ENCODE data around the gene ATF4.
"Not testable (repeated sequence)": the region's sequence is repeated elsewhere in the genome, so short reads cannot be mapped to it uniquely, and the experiment has no call there.

The ATF4 gene

DNA sequence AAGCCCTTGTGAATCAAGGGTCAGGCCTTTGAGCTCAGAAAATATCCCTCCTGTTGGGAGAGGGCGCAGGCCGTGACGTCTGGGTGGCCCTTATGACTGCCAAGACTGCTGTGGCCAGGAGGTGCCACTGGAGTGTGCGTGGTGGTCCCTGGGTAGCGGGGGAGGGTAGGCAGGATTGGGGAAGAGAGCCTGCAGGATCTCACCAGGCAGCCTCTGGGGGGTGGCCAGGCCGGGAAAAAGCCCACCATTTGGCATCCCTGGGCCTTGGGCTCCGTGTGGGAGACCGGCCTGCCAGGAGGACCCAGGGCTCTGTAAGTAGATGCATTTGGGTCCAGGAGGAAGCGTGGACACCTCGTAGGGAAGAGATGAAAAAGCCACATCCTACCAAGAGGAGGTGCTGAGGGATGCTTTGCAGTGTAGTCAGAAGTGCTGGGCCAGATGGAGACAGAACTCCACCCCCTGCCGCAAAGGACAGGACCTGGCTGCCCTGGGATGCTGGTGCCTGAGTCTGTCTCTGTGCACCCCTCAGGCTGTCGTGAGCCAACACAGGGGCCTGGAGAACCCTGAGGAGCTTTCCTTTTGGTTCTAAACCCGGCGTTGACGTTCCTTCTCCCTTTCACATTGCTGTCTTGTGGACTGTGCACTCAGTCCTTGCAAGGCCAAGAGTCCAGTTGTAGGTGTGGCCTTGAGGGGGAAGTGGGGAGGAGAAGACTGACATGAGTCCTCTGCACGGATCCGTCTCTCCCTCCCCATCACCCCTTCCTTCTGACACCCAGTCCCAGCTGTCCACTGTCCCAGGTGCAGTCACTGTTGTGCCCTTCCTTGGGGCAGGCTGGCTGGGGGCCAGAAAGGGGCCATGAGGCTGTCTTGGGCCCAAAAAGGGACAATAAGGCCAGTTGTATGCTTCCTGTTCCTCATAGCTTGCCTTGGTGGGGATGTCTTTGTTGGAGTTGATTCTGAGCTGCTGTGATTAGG lies 31.0 kb upstream of the ATF4 start:
- no peak for DNase-seq

DNA sequence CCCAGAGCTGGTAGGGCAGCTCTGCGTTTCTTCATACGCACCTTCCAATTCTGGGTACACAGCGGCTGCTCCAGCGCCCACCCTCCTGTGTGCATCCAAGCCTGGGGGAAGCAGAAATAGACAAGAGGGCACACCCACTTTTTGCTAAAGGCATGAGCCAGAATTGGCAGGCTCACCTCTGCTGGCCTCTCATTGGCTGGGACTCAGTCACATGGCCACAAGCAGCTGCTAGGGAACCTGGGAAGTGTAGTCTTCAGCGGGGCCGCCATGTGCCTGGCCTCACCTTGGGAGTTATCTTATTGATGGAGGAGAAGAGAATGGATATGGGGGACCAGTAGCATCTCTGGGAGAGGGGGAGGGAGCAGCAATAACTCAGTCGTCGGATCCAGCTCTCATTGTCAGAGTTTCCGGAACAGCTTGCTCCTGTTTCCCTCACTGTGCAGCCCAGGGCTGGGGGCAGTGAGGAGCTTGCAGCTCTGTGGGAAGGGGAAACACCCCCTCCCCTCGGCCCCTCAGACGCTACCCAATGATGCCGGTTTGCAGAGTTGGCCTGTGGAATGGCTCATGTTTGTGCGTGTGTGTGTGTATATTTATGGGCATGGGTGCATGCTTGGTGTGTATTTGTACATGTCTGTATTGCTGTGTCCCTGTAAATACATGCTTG lies 30.1 kb upstream of the ATF4 start:
- DNase-seq, result peak; percentile 15 to 82

DNA sequence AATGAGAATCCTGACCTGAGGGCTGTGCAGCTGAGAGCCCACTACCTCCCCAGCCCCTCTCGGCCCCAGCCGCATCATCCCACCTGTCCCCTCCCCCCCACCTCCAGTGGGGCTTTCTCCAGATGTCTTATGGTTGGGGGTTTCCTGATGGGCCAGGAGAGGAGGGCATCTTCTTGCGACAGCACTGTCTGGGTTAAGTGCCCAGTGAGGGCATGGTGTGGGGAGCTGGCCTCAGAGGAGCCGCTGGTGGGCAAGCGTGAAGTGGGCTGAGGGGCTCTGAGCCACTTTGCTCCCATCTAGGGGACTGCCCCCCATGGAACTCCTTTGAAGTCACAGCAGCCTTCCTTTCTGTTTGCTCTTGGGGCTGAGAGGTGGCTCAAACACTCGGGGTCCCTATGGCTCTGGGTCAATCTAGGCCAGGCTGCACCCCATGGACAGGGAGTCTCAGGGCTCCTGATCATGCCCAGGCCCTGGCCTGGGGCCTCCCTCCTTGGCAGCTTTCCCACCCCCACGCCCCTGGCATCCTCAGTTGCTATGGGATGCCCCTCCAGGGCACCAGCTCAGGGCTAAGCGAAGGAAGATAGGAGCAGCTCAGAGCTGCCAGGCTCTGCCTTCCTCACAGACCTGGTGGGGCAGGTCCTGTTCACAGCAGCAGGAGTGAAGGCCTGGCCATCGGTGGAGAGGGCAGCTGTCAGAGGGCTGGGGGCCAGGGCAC lies 29.2 kb upstream of the ATF4 start:
- DNase-seq, result no peak

DNA sequence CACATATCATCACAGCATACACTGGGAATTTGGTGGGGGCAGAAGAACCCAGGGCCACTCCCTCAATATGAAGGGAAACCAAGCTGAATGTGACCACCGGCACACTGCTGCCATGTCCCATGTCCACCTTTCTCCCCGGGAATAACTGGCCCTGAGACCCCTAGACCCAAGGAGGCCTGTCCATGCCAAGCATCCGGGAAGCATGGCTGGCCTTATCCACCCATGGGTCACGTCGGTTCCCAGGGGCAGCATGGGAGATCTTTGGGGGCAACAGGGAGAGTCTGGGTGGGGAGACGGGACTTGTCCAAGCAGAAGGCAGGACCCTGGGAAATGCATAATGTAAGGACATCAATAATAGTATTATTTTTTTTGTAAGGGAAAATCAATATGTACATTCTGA lies 28.7 kb upstream of the ATF4 start:
- no peak for DNase-seq

- DNase-seq, result no peak
These were observed 28.2 kb upstream of the ATF4 start for GRCh38 chr22:39492186-39492585.

- no peak for DNase-seq
These were observed 26.6 kb upstream of the ATF4 start for GRCh38 chr22:39493759-39494158.

DNA sequence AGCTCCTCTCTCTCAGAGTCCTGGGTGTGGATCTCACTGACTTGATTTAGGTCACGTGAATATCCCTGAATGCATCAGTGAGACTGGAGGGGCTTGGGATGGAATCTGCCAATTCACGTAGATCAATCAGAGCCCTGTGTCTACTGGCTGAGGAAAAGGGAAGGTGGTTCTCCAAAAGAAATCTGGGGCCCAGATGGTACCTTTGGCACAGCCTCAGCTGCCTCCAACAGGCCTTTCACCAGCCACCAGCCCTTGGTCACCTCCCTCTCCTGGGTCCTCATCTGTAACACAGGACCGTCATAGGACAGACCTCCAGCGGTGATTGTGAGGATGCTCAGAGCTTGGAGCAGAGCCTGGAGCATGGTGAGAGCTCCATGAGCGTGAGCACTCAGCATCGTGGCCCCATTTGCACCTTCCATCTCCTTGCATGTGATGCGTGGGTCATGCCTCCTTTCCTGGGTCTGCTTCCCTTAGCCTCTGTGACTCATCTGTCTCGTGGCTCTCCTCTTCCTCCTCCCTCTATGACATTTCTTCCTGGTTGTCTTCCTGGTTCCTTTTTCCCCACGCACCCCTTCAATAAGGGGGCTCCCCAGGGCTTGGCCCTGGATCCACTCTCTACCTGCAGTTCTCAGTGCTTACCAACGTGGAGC lies 25.8 kb upstream of the ATF4 start:
- DNase-seq, result no peak

DNA sequence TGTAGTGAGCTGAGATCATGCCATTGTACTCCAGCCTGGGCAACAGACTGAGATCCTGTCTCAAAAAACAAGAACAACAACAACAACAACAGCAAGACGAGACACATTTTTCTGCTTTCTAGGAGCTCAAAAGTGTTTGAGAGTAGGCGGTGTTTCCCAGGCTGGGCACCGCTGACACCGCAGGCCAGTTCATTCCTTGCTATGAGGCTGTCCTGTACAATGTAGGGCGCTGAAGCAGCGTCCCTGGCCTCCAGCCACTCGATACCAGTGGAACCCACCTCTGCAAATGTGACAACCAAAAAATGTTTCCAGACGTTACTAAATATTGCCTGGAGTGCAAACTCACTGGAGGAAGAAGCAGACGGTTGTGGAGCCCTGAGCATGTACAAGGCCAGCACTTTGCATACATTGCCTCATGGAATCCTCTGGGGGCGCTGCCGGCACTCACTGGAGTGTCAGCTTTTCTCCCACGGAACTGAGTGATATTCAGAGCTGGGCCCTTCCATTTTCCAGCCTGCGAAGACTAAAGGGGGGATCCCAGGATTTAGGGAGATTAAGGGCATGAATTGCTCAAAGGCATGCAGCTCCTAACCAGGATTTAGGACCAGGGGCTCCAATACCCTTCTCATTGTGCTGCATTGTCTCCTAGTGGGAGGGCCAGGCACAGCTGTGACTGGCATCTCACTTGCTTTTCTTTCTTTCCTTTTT lies 24.1 kb upstream of the ATF4 start:
- peak in 1 of 2 experiments; percentile 54 for DNase-seq

- DNase-seq, result peak; percentile 56 to 87
These were observed 22.9 kb upstream of the ATF4 start for GRCh38 chr22:39497429-39497828.

DNA sequence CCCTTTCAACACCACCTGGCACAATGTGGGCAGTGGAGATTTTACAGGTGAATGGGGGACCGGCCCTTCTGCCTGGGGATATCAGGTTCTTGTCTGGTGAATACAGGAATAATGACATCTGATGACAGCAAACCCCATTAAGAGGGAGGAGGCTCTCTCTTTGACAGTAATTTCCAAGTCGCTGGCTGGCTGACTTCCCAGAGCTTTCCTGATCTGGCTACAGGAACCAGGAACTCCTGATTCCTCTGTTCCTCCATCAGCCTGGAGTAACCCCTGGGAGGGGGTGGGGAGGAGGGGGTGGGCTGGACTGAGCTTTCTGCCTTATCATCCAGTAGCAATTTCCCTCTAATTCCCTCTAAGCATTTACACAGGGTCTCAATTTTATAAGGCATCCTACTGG lies 22.0 kb upstream of the ATF4 start:
- peak in 1 of 2 experiments; percentile 43 for DNase-seq

GRCh38 chr22:39498802-39499201 lies 21.6 kb upstream of the ATF4 start:
- DNase-seq, result no peak

GRCh38 chr22:39500101-39500500 lies 20.3 kb upstream of the ATF4 start:
- DNase-seq, result no peak

DNA sequence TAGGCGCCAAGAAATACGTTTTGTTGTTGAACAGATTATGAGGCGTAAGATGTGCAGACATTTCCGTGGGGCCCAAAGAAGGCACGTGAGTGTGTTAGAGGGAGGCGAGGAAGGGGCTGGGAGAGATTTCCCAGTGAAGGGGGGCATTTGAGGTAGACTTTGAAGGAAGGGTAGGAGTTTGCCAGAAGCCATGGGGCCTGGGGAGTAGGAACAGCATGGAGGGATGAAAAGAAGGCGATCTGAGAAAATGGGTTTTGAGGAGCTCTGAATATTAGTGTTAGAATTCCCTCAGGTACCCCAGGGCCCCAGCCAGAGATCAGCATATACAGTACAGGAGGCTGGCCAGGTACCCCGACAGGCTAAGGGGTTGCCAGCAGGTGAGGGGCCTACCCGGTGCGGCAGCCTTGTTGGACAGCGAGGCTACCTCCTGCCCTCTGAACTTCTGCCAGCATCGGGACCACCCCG lies 18.7 kb upstream of the ATF4 start:
- no peak for DNase-seq

DNA sequence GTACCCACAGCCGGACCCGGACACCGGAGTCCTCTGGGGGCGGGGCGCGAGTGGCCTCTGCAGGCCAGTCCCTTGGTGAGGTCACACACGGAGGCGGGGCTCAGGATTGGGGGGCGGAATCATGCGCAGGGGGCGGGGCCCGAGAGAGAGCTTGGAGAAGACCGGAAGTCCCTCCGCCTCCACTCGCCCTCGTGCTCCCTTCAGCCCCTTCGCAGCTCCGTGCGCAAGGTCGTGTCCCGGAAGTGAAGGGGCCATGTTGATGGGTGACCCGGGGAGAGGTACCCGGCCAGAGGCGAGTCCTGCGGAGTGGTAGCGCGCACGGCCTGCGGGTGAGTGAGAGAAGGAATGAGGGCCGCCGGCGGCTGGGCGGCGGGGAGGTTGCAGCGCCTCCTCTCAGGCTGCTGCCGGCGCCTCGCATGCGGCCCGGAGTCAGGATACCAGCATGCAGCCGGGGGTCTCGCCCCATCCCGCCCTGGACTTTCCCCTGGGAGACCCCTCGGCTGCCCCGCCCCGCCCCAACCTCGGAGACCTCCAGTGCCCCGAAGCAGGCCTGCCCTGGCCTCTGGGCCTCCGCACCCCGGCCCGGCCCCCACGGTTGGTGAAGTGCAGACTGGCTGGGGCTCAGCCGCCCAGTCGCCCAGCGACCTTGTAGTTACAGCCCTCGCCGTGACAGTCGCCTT lies 18.1 kb upstream of the ATF4 start, which contains the start of gene MIEF1:
MIEF1 (plus strand) TSS at position 182 of the 680 bp plus-strand sequence. CDS start 9,005 bp downstream, outside the sequence.
- DNase-seq, result peak; percentile 83 to 95

GRCh38 chr22:39502789-39503409 lies 17.5 kb upstream of the ATF4 start:
- DNase-seq, result no peak

DNA sequence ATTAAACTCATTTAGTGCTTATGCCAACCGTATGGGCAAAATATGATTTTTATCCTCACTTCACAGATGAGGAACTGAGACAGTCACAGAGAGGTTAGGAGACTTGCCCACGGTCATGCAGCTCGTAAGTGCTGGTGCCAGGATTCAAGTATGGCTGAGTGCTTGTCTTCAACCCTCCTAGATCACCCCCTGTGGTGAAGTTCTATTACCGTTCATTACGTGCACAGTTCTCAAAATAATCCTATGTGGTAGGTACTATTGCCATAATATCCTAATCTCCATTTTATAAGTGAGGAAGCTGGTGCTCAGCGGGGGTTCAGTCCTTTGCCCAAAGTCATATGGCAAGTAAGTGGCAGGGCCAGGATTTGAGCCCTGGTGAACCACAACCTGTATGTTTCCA lies 16.7 kb upstream of the ATF4 start:
- no peak for DNase-seq

GRCh38 chr22:39504071-39504470 lies 16.3 kb upstream of the ATF4 start:
- DNase-seq, result no peak

- DNase-seq, result not testable (repeated sequence)
These were observed 13.3 kb upstream of the ATF4 start for GRCh38 chr22:39507021-39507420.

- DNase-seq, result no peak
These were observed 12.0 kb upstream of the ATF4 start for GRCh38 chr22:39508393-39508792.

GRCh38 chr22:39510529-39511149 lies 9.7 kb upstream of the ATF4 start:
- DNase-seq, result no peak

Data from NCI-H446 (cell line).